GM23338 (cell line): ENCODE results near the gene FASN. TPM values are rescaled to one million over a fixed set of nuclear protein-coding genes. Genes with fewer than 3 reads are reported as not detected.

ENCODE experiments used
- ATAC-seq: fragments of 200-7000 bp; cut with Tn5 transposase; 3 replicates; pipeline ENCODE4 v1.9.1; 2020
- DNase-seq: peaks from one replicate; pipeline ENCODE4 v3.0.0-alpha.2; 2015; ENCODE audit warnings: low spot score
- H2AFZ ChIP-seq: fragments of 200-600 bp; sonication (generic); 2 replicates; pipeline ENCODE4 v1.8.0; 2016; ENCODE audit warnings: antibody characterized with exemption, mild to moderate bottlenecking, moderate library complexity
- H3F3A ChIP-seq: fragments of 200-600 bp; sonication (generic); replicated peaks from 2 replicates; pipeline ENCODE4 v1.8.0; 2017; ENCODE audit warnings: antibody characterized with exemption, mixed run types, low read depth
- H3K27ac ChIP-seq: fragments of 200-600 bp; sonication (generic); 2 replicates; pipeline ENCODE4 v1.6.1; 2016; ENCODE audit warnings: low read depth
- H3K27me3 ChIP-seq: fragments of 200-600 bp; sonication (generic); 2 replicates; pipeline ENCODE4 v1.8.0; 2016; ENCODE audit warnings: mild to moderate bottlenecking, mixed run types, moderate library complexity; ENCODE audit not compliant: insufficient read depth
- H3K36me3 ChIP-seq: fragments of 200-600 bp; sonication (generic); 2 replicates; pipeline ENCODE4 v1.8.0; 2016; ENCODE audit warnings: mild to moderate bottlenecking; ENCODE audit not compliant: insufficient read depth
- H3K4me1 ChIP-seq: fragments of 200-600 bp; sonication (generic); 2 replicates; pipeline ENCODE4 v1.8.0; 2016; ENCODE audit warnings: mild to moderate bottlenecking, moderate library complexity; ENCODE audit not compliant: insufficient read depth
- H3K4me2 ChIP-seq: fragments of 200-600 bp; sonication (generic); 2 replicates; pipeline ENCODE4 v1.7.1; 2017; ENCODE audit warnings: mixed run types
- H3K4me3 ChIP-seq: fragments of 200-600 bp; sonication (generic); 2 replicates; pipeline ENCODE4 v1.6.1; 2016; ENCODE audit warnings: mixed run types
- H3K79me2 ChIP-seq: fragments of 200-600 bp; sonication (generic); replicated peaks from 2 replicates; pipeline ENCODE4 v1.8.0; 2017; ENCODE audit warnings: mild to moderate bottlenecking; ENCODE audit not compliant: insufficient read depth
- H3K9me2 ChIP-seq: fragments of 200-600 bp; sonication (generic); 2 replicates; pipeline ENCODE4 v1.8.0; 2017; ENCODE audit not compliant: insufficient read depth
- H4K20me1 ChIP-seq: fragments of 200-600 bp; sonication (generic); replicated peaks from 2 replicates; pipeline ENCODE4 v1.8.0; 2017; ENCODE audit warnings: mild to moderate bottlenecking; ENCODE audit not compliant: insufficient read depth
- H3K27ac Mint-ChIP-seq: 2 replicates; pipeline ENCODE4 v1.8.0; 2020; ENCODE audit warnings: inconsistent platforms, mild to moderate bottlenecking, moderate library complexity, mixed read lengths
- H3K27me3 Mint-ChIP-seq: 3 replicates; pipeline ENCODE4 v1.8.0; 2022; ENCODE audit warnings: low read depth, mild to moderate bottlenecking, moderate library complexity, mixed read lengths, inconsistent platforms; ENCODE audit not compliant: insufficient read depth, poor library complexity
- H3K36me3 Mint-ChIP-seq: 3 replicates; pipeline ENCODE4 v1.8.0; 2021; ENCODE audit warnings: low read depth, mild to moderate bottlenecking, inconsistent platforms, moderate library complexity, mixed read lengths
- H3K4me1 Mint-ChIP-seq: 3 replicates; pipeline ENCODE4 v1.8.0; 2020; ENCODE audit warnings: mild to moderate bottlenecking, inconsistent platforms, mixed read lengths
- H3K4me3 Mint-ChIP-seq: 3 replicates; pipeline ENCODE4 v1.8.0; 2021; ENCODE audit warnings: moderate library complexity, mild to moderate bottlenecking, inconsistent platforms, mixed read lengths
- H3K9me3 Mint-ChIP-seq: 3 replicates; pipeline ENCODE4 v1.8.0; 2020; ENCODE audit warnings: moderate library complexity, mild to moderate bottlenecking, inconsistent platforms, mixed read lengths
- ETS1 ChIP-seq: IDR thresholded peaks from 2 replicates; pipeline ENCODE4 v1.6.1; 2016; ENCODE audit warnings: antibody characterized with exemption
- EZH2 ChIP-seq: fragments of 200-600 bp; sonication (generic); IDR thresholded peaks from one replicate; pipeline ENCODE4 v1.8.0; 2017; ENCODE audit warnings: antibody characterized with exemption, mild to moderate bottlenecking, low read depth; ENCODE audit not compliant: unreplicated experiment
- EZH2phosphoT487 ChIP-seq: fragments of 200-600 bp; sonication (generic); IDR thresholded peaks from one replicate; pipeline ENCODE4 v1.8.1; 2018; ENCODE audit warnings: antibody characterized with exemption; ENCODE audit not compliant: unreplicated experiment
- NANOG ChIP-seq: IDR thresholded peaks from 2 replicates; pipeline ENCODE4 v1.6.1; 2016; ENCODE audit warnings: antibody characterized with exemption, borderline replicate concordance
- POLR2AphosphoS5 ChIP-seq: IDR thresholded peaks from 2 replicates; pipeline ENCODE4 v1.6.1; 2016; ENCODE audit warnings: antibody characterized with exemption, low read depth
- ZNF114 ChIP-seq: fragments of 250-450 bp; sonication (Bioruptor Pico); IDR thresholded peaks from 2 replicates; pipeline ENCODE4 v1.5.0; 2020; ENCODE audit warnings: mild to moderate bottlenecking, moderate library complexity
- ZNF331 ChIP-seq: fragments of 250-450 bp; sonication (Bioruptor Pico); IDR thresholded peaks from 2 replicates; pipeline ENCODE4 v1.5.0; 2020; ENCODE audit warnings: low read depth, mild to moderate bottlenecking, moderate library complexity
- polyA plus RNA-seq: library from polyadenylated mRNA; unstranded; fragments of >200 nt; fragmentation: Nextera tagmentation; extraction: Ambion mirVana; gene quantifications from 2 replicates; pipeline ENCODE4 v1.2.1, GENCODE V29; 2016
- total RNA-seq: library from RNA; depleted of rRNA; stranded (reverse); fragments of >200 nt; shearing (Covaris generic); gene quantifications from 2 replicates; pipeline ENCODE4 v1.2.3, GENCODE V29; 2014
- TF ChIP-seq, protein P1 (sequence below), 2 experiments: fragments of 200-600 bp in 1 of 2; sonication (generic) in 1 of 2; conservative IDR thresholded peaks; 2 replicates each; pipeline versions ENCODE4 v1.5.1 to v1.6.1; 2016 to 2017; ENCODE audit warnings: antibody characterized with exemption in 2 of 2, low read depth in 2 of 2, mild to moderate bottlenecking in 2 of 2, moderate library complexity in 1 of 2
- TF ChIP-seq, protein P2 (sequence below): IDR thresholded peaks from one replicate; pipeline ENCODE4 v1.6.1; 2018; ENCODE audit warnings: antibody characterized with exemption; ENCODE audit not compliant: unreplicated experiment

FASN gene
- total and polyA plus RNA-seq, 2 experiments from 2014 or later: 120 to 849 TPM

- Histone ChIP-seq H3K27ac (no peak overlapping the region; the same call in 1 of the 2 replicates), H4K20me1 (no peaks in the 10 kb centered on the region; the same call in 1 of the 2 replicates), H2AFZ (no peak overlapping the region), H3K36me3 (no peaks in the 10 kb centered on the region), H3K27me3 (no peaks in the 10 kb centered on the region), H3F3A (no peaks in the 10 kb centered on the region), H3K9me2 (no peaks in the 10 kb centered on the region), H3K79me2 (no peaks in the 10 kb centered on the region), H3K4me1 (no peaks in the 10 kb centered on the region), H3K4me2 (0 out of 2 replicates have a peak overlapping the region, but pooled peaks have one; percentile 32), H3K4me3 (no peak overlapping the region)
- no peaks in the 10 kb centered on the region for H3K9me3 Mint-ChIP-seq
- DNase-seq: peak; percentile 59
- H3K4me3 Mint-ChIP-seq: no peak overlapping the region
- ATAC-seq: peak; percentile 61
- H3K36me3 Mint-ChIP-seq: no peaks in the 10 kb centered on the region; the same call in 2 of the 3 replicates
- TF ChIP-seq ZNF331 (CRISPR knock-in tag) (no peak), ZNF114 (CRISPR knock-in tag) (no peak), ETS1 (no peak), EZH2phosphoT487 (no peak), EZH2 (no peak), POLR2AphosphoS5 (no peak), NANOG (no peak)
- TF ChIP-seq, protein P1, sequence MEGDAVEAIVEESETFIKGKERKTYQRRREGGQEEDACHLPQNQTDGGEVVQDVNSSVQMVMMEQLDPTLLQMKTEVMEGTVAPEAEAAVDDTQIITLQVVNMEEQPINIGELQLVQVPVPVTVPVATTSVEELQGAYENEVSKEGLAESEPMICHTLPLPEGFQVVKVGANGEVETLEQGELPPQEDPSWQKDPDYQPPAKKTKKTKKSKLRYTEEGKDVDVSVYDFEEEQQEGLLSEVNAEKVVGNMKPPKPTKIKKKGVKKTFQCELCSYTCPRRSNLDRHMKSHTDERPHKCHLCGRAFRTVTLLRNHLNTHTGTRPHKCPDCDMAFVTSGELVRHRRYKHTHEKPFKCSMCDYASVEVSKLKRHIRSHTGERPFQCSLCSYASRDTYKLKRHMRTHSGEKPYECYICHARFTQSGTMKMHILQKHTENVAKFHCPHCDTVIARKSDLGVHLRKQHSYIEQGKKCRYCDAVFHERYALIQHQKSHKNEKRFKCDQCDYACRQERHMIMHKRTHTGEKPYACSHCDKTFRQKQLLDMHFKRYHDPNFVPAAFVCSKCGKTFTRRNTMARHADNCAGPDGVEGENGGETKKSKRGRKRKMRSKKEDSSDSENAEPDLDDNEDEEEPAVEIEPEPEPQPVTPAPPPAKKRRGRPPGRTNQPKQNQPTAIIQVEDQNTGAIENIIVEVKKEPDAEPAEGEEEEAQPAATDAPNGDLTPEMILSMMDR (conservative IDR thresholded peaks at IDR 0.05; ENCODE audit: low read depth in 2 of 2): no peak
- H3K27ac Mint-ChIP-seq: no peak overlapping the region
- peaks cover 12% of the 10 kb centered on the region for H3K27me3 Mint-ChIP-seq
- peaks cover 21% of the 10 kb centered on the region for H3K4me1 Mint-ChIP-seq
Measured at GRCh38 chr17:82118815-82119380, 20.9 kb upstream of the FASN start.

DNA sequence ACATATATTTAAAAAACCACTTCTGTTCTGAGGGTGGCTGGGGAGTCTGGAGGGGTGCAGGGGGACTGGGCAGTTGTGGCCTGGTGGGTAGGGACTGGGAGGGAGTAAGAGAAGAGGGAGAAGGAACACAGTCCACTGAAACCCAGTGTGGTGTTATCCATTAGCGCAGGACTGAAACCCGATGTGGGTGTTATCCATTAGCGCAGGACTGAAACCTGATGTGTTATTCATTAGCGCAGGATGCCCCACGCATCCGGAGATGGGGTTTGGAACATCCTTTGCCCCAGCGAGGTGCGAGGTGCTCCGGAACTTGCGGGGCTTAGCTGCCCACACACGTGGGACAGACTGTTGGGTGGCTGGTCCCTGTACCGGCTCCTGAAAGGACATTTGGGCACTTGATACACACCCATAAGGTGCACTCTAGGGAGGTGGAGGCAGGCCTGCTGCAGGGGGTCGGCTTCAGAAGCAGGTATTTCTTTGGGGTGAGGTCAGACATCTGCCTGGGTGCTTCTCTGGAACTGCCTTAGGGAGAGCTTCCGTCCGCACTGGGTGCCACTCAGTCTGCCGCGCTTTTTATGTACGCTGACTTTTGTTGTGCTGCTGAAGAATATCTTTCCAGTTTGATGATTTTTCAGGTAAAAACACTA, 20.3 kb upstream of the FASN start:
- DNase-seq: no peak

More for the DNA sequence above, 20.3 kb upstream of the FASN start:
- Mint-ChIP-seq H3K4me3 (no peak overlapping the region), H3K27ac (no peak overlapping the region), H3K27me3 (peaks cover 12% of the 10 kb centered on the region), H3K36me3 (no peaks in the 10 kb centered on the region; the same call in 2 of the 3 replicates), H3K9me3 (no peaks in the 10 kb centered on the region), H3K4me1 (peaks cover 21% of the 10 kb centered on the region)
- no peak overlapping the region for H3K4me3 ChIP-seq
- no peaks in the 10 kb centered on the region for H3K4me1 ChIP-seq
- no peaks in the 10 kb centered on the region; the same call in 1 of the 2 replicates for H4K20me1 ChIP-seq
- no peaks in the 10 kb centered on the region for H3K27me3 ChIP-seq
- H3K27ac ChIP-seq: no peak overlapping the region
- H3K36me3 ChIP-seq: no peaks in the 10 kb centered on the region
- no peak for ATAC-seq
- H3F3A ChIP-seq: no peaks in the 10 kb centered on the region
- H3K79me2 ChIP-seq: no peaks in the 10 kb centered on the region
- H3K4me2 ChIP-seq: 0 out of 2 replicates have a peak overlapping the region, but pooled peaks have one; percentile 32
- TF ChIP-seq EZH2phosphoT487: no peak
- TF ChIP-seq, protein P2, sequence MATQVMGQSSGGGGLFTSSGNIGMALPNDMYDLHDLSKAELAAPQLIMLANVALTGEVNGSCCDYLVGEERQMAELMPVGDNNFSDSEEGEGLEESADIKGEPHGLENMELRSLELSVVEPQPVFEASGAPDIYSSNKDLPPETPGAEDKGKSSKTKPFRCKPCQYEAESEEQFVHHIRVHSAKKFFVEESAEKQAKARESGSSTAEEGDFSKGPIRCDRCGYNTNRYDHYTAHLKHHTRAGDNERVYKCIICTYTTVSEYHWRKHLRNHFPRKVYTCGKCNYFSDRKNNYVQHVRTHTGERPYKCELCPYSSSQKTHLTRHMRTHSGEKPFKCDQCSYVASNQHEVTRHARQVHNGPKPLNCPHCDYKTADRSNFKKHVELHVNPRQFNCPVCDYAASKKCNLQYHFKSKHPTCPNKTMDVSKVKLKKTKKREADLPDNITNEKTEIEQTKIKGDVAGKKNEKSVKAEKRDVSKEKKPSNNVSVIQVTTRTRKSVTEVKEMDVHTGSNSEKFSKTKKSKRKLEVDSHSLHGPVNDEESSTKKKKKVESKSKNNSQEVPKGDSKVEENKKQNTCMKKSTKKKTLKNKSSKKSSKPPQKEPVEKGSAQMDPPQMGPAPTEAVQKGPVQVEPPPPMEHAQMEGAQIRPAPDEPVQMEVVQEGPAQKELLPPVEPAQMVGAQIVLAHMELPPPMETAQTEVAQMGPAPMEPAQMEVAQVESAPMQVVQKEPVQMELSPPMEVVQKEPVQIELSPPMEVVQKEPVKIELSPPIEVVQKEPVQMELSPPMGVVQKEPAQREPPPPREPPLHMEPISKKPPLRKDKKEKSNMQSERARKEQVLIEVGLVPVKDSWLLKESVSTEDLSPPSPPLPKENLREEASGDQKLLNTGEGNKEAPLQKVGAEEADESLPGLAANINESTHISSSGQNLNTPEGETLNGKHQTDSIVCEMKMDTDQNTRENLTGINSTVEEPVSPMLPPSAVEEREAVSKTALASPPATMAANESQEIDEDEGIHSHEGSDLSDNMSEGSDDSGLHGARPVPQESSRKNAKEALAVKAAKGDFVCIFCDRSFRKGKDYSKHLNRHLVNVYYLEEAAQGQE: no peak
- TF ChIP-seq ZNF114 (CRISPR knock-in tag): no peak
- H2AFZ ChIP-seq: no peak overlapping the region
- H3K9me2 ChIP-seq: no peaks in the 10 kb centered on the region
